Hematopoietic multipotent progenitor cell treated with erythropoietin and hydrocortisone succinate and interleukin-3 and kit ligand, for 6 days (in vitro differentiated cells): Measurements from ENCODE around the gene PRR33.

Experiments
- DNase-seq: peaks from one replicate; pipeline ENCODE4 v3.0.0-alpha.2; 2015

Gene PRR33

DNA sequence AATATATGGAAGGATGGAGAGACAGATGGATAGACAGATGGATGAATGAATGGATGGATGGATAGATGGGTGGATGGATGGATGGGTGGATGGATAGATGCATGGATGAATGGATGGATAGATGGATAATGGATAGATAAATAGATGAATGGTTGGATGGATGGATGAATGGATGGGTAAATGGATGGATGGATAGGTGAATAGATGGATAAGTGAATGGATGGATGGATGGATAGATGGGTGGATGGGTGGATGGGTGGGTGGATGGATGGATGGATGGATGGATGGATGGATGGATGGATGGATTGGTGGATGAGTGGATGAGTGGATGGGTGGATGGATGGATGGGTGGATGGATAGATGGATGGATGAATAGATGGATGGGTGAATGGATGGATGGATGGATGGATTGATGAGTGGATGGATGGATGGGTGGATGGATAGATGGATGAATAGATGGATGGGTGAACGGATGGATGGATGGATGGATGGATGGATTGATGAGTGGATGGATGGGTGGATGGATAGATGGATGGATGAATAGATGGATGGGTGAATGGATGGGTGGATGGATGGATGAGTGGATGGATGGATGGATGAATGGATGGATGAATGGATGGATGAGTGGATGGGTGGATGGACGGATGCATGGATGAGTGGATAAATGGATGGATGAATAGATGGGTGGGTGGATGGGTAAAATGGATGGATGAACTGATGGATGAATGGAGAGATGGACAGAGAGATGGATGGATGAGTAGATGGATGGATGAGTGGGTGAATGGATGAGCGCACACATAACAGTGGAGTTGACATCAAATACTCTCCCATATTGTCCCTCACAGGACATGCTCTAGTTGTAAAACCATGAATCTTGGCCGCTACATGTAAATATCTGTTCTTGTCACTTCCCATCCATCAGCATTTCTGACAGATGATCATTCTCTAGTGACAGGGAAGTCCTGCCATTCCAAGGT lies 30.0 kb downstream of the PRR33 start:
- no peak for DNase-seq

DNA sequence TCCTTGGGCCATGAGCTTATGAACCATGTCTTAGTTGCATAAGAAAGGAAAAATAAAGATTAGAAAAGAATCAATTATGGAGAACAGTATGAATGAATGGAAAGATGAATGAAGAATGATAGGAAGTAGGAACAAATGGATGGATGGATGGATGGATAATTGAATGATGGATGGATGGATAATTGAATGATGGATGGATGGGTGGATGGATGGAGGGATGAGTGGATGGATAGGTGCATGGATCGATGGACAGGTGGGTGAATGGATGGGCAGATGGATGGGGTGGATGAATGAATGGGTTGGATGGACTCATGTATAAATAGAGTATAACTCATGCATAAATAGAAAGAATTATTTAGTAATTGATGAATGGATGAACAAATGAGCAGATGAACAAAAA lies 31.6 kb downstream of the PRR33 start:
- no peak for DNase-seq

DNA sequence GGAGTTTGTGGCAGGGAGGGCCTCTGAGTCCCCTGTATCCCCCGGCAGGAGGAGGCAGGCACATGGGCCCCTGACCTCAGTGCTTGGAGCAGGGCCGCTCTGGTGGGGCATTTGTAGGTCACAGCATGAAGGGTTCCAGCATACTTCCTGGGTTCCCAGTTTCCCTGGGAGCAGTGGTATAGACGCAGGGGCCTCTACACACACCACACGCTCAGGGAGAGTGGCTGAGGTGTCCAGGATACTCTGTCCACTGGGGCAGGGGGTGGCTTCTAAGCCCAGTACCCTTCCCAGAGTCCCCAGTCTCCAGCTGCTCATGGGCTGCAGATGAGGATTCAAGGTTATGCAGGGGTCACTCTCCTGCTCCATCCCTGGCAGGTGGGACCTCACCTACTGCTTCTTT lies 32.7 kb downstream of the PRR33 start:
- DNase-seq, result no peak

DNA sequence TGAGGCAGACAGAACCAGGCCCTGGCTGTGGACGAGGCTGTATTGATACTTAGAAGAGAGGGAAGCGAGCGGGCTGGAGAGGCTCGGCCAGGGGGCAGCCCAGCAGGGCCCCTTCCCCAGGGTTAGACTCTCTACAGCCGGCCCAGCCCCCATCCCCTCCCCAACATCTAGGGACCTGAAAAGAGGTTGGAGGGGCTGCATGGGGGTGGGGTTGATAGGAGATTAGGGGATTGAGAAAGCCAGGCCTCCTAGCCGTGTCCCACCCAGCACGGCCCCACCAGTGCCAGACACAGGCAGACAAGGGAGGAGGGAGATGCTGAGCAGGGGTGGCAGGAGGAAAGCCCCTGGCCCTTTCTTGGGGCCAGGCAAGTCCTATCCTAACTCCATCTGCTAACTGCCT lies 33.1 kb downstream of the PRR33 start:
- no peak for DNase-seq

DNA sequence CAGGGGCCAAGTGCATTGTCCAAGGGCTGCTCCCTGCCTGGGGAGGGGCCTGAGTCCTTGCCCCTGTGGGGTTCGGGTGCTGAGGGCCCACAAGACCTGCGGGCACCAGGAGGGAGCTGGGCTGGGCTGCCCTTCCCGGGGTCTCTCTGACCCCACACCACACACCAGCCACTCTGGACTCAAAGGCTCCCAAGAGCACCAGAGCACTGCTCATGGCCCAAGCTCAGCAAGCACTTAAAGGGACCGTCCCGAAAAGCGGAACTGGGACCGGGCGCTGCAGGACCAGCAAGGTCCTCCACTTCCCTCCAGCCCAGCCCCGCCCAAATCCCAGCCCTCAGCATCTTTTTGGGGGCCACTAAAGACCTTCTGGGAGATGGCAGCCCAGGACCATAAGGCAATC lies 33.5 kb downstream of the PRR33 start:
- DNase-seq, result no peak

DNA sequence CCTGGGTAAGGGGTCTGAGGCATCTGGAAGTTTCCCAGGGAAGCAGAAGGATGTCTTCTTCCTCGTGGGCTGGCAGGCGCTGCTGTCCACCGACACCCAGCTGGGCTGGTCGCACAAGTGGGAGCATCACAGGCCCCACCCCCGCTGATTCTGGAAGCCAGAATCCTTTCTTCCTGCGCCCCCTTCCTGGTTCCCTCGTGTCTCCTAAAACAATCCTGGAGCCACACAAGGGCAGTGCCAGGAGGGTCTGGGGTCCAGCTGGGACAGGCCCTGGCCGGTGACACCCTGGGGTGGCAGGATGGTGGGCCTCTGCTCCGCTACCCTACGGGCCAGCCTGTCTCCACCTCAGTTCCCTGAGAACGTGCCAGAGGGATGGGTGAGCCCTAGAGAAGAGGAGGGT lies 34.6 kb downstream of the PRR33 start:
- no peak for DNase-seq

DNA sequence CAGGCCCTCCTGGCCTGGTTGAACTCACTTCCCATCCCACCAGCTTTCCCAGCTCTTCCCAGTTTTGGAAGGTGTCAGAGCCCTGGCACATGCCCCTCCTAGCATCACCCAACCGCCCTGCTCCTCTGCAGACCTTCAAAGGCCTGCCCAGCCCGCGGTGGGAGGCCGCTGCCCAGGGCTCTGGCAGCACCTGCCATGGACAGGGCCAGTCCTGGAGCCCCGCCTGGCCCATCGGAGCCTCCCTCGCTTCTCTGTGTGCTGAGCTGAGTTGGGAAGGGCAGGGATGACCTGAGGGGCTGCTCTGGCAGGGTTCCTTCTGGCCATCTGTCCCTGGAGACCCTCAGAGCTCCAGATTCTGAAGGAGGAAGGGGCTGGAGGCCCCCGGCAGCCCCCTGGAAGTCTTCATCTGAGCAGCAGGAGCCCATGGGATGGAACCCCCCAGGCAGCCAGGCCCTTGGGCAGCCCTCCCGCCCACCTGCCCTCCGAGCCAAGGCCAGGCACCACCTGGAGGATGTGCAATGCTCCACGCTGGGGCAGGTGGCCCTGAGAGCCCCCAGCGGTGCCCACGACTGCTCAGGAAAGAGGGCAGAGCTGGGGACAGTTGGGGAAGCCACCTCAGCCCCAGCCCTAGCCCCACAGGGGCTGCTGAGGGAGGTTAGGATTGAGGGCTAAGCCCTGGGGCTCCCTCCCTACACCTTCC lies 35.2 kb downstream of the PRR33 start:
- DNase-seq, result no peak

DNA sequence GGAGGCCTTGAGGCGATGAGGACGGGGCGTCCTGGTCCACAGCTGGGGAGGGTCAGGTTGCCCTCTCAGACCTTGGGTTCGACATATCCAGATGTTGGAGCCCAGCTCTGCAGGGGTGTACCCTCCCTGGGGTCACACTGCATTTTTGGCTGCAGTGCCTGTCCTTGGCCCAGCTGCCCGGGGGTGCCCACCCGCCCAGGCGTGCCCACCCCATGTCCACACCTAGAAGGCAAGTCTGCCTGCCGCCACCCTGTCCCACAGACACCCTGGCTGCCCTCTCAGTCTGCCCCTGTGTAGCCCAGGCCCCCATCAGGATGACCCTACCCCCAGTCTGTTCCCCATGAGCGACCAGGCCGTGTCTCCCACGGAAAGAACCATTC lies 35.8 kb downstream of the PRR33 start:
- DNase-seq, result no peak

DNA sequence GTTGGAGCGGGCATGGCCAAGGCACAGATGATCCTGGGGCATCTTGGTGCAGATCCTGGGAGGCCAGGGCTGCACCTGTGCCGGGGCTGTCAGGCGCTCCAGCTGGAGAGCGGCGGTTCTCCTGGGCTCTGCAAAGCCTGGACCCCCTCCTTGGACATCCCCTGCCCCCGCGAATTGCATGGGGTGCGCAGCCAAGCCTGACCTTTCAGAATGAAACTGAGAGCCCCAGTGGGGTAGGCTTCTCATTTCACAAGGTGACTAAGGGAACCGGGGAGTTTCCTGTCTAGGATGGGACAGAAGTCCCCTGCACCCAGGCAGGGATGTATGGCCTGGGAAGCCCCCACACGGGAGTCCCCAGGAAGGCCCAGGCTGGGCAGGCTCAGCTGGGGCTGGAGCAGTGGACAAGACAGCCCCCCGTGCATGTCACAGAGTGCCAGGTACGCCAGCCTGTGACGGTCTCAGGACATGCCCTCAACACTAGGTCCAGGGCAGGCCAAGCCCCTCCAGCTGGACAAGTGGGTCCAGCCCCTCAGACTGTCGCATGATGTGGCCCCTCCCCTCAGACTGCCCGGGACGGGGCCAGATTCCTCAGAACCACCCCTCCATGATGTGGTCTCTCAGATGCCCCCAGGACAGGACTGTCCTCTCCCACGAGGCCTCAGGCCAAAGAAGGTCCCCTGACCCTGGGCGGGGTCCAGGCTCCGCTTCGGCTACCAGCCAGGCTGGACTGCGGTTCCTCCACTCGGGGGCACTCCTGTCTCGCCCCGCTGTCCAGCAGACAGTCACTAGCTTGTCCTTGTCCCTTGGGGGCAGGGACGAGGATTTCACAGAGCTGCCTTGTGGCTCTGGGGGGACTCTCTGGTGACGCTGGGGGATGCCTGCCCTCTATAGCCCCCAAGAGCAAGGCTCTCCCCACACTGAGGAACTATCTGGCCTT lies 36.5 kb downstream of the PRR33 start:
- no peak for DNase-seq

DNA sequence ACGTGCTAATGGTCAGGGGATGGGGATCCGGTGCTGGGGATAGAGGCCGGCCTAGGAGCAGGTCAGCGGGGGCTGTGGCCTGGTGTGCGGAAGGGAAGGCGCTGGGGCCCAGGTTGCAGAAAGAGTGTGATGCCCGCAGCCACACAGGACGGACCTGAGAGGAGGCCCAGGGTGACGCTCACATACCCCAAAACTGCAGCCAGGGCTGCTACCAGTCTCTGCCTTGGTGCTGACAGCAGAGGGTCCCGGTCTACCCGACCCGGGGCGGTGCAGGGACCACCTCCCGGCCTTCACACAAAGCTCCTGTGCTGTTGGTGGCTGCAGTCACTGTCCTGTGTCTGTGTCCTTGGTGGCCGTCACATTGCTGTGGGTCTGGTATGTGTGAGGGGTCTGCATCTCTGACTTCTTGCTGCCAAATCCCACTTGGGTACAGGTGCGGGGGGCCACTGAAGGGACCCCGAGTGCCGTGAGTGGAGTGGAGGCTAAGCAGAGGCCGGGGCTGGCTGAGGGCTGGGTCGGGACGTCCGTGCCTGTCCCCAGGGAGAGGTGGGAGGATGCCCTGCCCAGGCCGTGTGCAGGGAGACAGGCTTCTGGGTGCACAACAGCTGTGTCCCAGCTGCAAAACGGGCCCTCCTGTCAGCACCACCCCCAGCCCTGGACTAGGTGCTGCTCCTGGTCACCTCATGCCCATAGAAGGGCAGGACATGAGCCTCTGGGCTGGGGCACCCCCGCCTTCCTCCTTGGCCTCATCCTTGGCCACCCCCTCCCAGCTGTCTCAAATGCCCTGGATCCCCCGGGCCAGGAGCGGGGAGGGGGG lies 37.4 kb downstream of the PRR33 start:
- DNase-seq, result no peak

DNA sequence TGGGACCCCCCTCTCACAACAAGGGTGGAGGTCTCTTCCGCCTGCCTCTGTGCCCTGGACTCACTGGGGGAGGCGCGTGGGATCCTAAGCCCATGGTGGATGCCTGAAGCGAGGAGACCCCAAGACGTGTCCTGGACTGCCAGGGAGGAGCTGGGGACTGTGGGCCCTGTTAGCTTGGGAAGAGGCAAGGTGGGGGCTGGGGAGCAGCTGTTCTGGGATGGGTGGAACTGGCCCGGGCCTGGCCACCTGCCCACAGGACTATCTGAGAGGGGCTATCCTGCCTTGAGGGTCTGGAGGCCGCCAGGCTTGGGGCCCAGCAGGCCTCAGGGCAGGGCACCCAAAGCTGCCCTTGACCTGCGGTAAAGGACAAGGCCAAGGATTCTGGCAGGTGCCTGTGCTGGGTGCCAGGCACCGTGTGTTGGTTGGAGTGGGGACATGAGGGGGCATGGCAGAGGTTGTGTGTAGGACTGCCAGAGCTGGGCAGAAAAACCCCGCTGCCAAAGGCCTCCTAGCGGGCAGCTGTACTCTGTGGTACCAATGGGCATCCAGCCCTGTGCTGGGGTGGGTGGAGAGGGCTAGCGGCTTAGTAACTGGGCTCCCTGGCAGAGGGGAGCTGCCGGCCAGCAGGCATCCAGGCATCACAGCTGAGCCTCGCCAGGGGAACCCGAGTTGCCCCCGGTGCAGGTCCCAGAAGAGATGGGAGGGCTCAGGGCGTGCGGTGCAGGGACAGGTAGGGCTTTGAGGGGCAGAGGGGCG lies 38.1 kb downstream of the PRR33 start:
- no peak for DNase-seq

DNA sequence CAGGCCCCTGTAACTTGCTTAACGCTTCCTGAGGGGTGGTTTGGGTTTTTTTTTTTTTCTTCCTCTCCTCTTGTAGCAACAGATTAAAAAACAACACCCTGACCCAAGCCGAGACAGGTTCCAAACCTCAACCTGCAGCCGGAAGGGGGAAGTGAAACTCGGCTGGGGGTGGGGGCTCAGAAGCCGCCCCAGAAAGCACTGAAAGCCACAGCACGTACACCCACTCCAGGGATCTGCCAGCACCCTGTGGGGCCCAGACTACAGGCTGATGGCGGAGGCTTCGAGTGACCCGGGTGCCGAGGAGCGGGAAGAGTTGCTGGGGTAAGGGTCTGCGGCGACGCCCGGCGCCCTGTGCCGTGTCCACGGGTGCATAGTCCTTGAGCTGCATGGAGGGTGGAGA lies 38.8 kb downstream of the PRR33 start, which contains the start of gene LSP1:
Gene LSP1 (plus strand): TSS at position 208 of the 400 bp plus-strand sequence. CDS start 61 bp downstream, at position 269.
- DNase-seq, result peak; percentile 63

DNA sequence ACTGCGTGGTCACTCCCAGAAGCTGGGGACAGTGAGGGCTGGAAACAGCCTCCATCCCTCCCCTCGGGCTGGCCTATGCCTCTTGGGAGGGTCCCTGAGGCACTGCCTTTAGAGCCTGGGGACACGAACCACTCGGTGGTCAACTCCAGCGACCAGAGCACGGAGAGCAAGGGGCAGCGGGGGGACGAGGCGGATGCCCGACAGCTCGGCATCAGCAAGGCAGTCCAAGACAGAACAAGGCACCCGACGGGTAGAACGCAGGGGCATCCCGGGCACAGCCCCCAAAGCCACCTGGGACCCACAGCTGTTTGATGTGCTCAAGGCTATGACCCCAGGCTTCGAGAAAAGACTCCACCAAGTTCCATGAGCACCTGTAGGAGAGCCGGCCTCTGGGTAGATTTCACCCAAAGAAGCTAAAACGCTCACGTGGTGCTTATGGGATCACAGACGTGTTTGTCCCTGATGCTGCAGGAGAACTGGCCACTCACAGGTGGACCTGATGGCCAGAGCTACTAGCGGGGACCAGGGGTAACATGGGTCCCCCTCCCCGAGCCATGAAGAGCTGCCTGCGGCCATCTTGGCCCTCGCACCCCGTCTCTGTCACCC lies 39.3 kb downstream of the PRR33 start:
- DNase-seq, result no peak

DNA sequence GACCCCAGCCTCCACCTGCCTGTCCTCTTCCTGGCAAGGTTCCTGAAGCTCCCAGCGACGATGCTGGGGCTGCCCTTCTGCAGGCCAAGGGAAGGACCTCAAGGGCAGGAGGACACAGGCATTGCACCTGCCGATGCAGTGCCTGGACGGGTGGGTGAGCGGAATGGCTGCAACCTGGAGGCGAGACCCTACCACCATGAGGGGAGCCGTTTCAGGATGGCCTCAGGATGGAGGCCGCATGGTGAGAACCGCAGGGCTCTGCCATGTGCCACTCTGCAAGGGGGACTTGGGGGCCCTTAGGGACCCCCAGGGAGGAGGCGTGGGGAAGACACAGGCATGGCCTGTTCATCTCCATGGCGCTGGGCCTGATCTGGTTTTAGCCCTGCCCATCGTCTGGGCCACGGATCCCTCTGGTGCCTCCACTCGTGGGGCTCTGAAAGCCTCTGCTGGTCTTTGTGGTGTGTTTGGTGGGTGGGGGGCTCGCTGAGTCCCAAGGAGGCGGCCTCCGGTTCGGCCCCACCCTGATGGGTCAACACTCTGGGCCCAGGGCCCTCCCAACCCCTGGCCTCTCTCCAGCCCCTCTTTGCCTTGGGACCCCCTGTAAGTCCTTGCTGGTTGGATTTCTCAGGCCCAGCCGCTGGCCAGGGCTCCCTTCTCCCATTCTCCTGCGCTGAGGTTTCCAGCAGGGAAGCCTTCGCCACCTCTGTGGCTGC lies 40.1 kb downstream of the PRR33 start:
- DNase-seq, result no peak

DNA sequence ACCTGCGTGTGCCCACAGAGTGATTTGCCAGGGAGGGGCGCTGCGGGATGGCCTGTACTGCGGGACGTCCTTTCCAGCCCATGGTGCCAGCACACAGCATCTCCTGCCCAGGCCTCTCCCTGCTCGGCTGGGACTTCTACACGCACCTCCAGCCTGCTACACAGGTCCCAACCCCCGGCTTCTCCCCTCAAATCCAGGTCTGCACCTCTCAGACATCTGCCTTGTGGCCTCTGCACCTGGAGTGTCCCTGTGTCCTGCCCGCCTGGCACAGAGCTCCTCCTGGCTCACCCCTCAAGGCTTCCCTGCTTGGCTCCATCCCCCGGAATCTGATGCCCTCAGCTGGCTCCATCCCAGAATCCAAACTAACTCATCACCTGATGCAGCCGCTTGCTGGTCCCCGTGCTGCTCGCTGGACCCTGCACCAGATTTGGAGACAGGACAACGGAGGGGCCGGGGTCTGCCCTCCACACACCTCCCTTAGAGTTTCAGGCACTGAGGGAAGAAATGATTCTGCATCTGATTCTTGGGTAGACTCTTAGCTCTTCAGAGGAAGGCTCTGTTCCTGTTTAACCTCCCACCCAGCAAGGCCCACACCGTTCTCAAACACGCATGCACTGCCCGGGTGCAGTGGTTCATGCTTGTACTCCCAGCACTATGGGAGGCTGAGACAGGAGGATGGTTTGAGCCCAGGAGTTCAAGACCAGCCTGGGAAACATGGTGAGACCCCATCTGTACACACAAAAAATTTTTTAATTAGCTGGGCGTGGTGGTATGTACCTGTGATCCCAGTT lies 42.9 kb downstream of the PRR33 start:
- DNase-seq, result no peak

DNA sequence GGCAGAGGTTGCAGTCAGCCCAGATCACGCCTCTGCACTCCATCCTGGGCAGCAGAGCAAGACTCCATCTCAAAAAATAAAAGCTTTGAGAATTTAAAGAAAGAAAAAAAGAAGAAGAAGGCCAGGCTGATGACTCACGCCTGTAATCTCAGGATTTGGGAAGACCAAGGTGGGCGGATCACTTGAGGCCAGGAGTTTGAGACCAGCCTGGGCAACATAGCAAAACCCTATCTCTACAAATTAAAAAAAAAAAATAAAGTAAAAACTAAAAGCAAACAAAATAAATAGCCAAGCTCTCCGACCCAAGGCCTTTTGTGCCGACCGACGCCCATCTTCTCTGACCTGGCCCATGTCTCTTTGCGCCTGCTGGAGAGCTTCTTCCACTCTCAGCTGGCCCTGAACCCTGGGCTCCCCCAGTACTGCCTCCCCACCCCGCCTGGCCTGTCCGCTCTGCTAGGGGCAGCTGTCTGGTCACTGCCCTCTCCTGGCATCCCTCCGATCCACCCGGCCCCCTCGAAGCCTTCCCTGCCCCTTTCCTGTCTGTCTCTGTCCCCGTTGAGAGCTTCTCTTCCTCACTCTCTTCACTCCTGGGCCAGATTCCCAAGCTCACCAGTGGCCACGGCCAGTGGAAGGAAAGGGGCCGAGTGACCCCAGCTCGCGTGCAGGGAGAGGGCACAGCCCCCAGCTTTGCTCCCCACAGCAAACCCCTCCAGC lies 43.6 kb downstream of the PRR33 start:
- no peak for DNase-seq

DNA sequence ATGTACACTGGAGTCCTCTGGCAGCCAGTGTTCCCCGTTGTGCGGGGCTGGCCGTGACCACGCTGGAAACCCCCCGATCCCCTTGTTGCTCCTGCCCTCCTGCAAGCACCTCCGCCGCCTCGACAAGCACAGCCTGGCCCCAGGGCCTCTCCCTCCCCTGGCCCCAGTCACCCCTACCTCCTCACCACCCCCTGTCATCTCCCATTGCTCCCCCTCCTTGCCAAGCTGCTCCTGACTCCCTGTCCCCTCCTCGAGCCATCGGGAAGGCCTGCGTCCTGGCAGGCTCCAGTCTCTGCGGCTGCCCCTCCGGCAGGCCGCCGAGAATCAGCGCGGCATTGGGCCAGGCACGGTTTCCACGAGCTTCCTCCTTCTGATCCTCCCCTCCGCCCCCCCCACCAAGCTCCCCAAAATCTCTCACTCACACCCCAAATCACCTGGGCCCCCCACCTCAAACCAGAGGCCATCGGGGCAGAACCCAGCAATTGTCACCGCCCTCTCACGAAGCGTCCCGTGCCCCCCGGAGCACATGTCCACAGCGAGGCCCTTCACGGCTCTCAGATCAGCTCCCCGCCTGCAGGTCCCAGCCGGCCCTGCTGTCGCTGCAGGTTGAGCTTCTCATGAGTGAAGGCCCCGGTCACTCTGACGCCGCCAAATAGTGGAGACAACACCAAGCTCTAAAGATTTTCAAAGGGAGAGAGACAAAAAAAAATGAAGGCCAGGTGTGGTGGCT lies 44.5 kb downstream of the PRR33 start:
- DNase-seq, result no peak

DNA sequence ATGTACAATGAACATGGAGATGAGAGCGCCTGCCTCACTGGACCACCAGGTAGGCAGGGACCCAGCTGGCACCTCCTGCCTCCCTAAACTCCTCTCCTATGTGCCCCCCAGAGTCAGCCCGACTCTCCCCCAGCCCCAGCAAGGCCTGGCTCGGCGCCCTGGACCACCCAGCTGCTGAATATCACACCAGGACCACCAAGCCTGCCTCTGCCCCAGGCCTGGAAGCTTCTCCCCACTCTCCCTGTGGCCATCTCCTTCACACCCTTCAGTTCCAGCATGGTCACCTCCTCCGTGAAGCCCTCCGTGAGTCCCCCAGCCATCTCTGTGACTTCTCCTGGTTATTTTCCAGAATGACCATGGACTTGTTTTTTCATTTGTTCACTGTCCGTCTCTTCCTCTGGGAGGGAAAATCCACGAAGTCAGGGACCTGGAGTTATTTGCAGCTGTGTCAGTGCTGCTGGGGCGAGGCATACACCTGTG lies 45.2 kb downstream of the PRR33 start:
- no peak for DNase-seq
